ENCODE data around the gene EDA.

Gene EDA

DNA sequence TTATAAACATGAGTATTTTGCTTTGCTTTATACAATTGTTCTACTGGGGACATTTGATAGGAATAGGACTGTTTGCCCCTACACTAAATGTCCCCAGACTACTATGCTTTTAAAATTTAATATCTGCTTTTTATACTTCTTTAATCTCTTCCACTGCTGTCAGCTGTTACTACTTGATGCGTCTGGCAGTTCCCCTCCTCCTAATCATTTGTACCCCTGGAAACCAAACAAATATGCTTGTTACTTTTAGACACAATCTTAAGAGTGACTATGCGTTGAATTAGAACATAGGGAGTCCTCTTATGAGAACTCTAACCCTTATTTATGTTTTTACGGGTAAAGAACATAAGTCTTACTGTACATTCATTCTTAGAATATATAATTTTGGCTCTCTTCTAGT lies 145.7 kb downstream of the EDA start:
- no peak overlapping the region for H3K4me3 ChIP-seq (replicated peaks in 1 of 2; ENCODE audit: low read depth in 2 of 2, low read length in 2 of 2)
- no peak for DNase-seq (ENCODE audit: low read depth in 2 of 2)
- TF ChIP-seq, protein P1, sequence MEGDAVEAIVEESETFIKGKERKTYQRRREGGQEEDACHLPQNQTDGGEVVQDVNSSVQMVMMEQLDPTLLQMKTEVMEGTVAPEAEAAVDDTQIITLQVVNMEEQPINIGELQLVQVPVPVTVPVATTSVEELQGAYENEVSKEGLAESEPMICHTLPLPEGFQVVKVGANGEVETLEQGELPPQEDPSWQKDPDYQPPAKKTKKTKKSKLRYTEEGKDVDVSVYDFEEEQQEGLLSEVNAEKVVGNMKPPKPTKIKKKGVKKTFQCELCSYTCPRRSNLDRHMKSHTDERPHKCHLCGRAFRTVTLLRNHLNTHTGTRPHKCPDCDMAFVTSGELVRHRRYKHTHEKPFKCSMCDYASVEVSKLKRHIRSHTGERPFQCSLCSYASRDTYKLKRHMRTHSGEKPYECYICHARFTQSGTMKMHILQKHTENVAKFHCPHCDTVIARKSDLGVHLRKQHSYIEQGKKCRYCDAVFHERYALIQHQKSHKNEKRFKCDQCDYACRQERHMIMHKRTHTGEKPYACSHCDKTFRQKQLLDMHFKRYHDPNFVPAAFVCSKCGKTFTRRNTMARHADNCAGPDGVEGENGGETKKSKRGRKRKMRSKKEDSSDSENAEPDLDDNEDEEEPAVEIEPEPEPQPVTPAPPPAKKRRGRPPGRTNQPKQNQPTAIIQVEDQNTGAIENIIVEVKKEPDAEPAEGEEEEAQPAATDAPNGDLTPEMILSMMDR (IDR thresholded peaks at IDR 0.05; ENCODE audit: low read depth, low read length), result no peak

DNA sequence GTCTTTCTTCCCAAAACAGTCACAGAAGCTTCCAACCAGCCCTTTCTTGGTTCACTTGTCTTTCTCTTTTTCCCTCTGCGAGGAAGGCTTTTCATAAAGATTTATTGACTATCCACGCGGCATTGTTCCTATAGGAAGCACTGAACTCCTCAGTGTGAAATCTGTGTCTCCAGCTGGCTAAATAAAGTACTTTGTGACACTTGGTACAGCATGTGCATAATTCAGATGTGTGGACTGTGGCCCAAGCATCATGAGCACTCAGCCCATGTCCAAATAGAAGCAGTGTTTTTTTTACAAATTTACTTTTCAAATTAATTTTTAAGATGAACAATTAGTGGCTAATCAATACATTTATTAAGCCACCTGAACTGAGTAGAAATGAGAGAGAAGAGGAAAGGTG lies 146.4 kb downstream of the EDA start:
- TF ChIP-seq, protein P1 (IDR thresholded peaks at IDR 0.05; ENCODE audit: low read depth, low read length), result no peak
- H3K4me3 ChIP-seq (replicated peaks in 1 of 2; ENCODE audit: low read depth in 2 of 2, low read length in 2 of 2), result no peak overlapping the region
- no peak for DNase-seq (ENCODE audit: low read depth in 2 of 2)

DNA sequence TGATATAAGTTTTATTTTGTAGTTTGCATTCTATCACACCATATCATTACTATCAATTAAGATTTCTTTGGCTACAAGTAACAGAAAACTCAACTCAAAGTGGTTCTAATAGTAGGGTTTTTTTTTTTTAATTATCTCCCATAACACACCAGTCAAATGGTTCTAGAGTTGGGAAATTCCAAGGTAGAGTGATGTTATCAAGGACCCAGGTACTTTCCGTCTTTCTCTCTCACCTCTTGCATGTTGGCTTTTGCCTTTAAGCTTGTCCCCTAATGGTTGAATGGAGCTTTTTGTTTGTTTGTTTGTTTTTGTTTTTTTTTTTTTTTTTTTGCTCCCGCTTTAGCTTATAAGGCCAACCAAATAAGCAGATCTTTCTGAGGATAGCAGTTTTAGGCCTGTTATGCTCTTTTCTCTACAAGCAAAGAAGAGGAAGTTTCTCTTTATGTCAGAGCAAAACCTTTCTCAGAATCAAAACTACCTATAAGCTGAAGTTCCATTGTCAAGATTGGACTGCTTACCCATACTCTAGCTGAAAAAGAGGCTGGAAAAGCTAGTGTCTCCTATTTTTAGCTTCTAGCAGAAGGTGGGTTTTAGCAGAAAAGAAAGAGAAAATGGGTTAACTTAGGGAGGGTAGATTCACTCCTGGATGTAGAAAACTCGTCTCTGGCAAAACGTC lies 177.5 kb downstream of the EDA start:
- TF ChIP-seq, protein P1 (IDR thresholded peaks at IDR 0.05; ENCODE audit: low read depth, low read length), result no peak

DNA sequence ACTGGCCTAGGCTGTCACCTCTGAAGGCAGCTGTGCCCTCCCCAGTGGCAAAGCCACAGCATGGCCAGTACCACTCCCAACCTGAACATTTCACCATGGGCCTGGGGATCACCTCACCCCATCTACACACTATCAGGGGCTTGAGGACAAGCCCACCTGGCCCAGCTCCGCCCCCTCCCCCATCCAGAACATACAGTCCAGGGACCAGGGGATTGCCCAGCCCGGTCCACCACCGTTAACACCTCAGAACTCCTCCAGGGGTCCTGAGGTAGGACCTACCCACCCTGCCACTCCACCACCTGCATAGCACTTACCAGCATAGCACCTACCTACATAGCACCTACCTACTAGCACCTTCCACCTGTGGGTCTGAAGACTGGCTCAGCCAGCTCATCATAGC lies 179.8 kb downstream of the EDA start:
- no peak for DNase-seq (ENCODE audit: low read depth in 2 of 2)
- H3K4me3 ChIP-seq (replicated peaks in 1 of 2; ENCODE audit: low read depth in 2 of 2, low read length in 2 of 2), result no peak overlapping the region
- TF ChIP-seq, protein P1 (IDR thresholded peaks at IDR 0.05; ENCODE audit: low read depth, low read length), result no peak

More for the DNA sequence above, 177.5 kb downstream of the EDA start:
- no peak for DNase-seq (ENCODE audit: low read depth in 2 of 2)
- H3K4me3 ChIP-seq (replicated peaks in 1 of 2; ENCODE audit: low read depth in 2 of 2, low read length in 2 of 2), result no peak overlapping the region

DNA sequence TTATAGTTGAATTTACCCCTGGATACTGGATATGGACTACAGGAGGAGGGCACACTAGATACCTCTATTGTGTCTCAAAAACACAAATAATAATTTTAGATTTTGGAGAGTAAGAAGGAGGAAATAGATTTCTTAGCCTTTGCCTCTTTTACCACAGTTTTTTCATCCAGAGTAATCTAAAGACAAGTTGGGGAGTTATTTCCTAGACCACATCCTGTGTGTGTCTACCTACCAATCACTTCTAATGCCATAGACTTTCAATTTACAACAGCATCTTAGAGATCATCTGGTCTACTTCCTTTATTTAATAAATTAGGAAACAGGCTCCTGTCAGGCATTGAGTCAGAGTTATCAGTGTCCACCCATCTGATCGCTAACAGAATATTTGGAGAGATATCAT lies 191.5 kb downstream of the EDA start:
- no peak for DNase-seq (ENCODE audit: low read depth in 2 of 2)
- TF ChIP-seq, protein P1 (IDR thresholded peaks at IDR 0.05; ENCODE audit: low read depth, low read length), result no peak

DNA sequence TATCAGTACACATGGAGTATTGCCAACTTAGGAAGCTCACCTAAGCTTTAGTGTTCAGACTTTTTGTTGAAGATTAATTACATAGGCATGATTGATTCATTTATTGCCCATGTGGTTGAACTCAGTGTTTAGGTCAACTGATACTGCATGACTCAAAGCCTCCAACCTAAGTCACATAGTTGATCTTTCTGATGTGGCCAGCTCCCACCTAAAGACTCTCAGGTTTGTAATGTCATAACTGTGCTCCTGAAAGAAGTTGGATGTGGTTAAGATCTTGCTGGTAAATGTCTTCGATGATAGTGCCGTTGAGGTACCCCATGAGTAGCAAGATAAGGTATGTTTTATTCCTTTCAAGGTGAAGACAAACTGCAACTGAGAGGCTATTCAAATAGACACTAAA lies 192.5 kb downstream of the EDA start:
- TF ChIP-seq, protein P1 (IDR thresholded peaks at IDR 0.05; ENCODE audit: low read depth, low read length), result no peak
- no peak overlapping the region for H3K4me3 ChIP-seq (replicated peaks in 1 of 2; ENCODE audit: low read depth in 2 of 2, low read length in 2 of 2)
- DNase-seq (ENCODE audit: low read depth in 2 of 2), result no peak

More for the DNA sequence above, 191.5 kb downstream of the EDA start:
- no peak overlapping the region for H3K4me3 ChIP-seq (replicated peaks in 1 of 2; ENCODE audit: low read depth in 2 of 2, low read length in 2 of 2)

DNA sequence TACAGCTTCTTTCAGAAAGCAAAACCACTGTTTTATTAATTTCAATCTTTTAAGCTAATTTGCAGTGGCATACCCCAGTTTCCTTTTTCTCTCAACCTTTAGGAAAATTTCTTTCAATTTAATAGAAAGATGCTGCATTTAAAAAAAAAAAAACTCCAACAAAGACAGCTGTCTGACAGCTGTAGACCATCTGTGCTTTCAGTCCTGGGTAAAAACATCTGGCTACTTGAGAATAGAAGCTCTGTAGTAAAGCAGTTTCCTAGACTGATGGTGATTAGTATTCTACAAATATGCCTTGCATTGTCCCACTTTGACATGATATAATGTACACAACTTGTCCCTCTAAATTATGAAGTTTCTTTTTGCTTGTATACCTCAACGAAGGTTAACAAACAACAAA lies 197.8 kb downstream of the EDA start:
- TF ChIP-seq, protein P1 (IDR thresholded peaks at IDR 0.05; ENCODE audit: low read depth, low read length), result no peak
- DNase-seq (ENCODE audit: low read depth in 2 of 2), result no peak
- H3K4me3 ChIP-seq (replicated peaks in 1 of 2; ENCODE audit: low read depth in 2 of 2, low read length in 2 of 2), result no peak overlapping the region

Measured in cardiac fibroblast (primary cell).